GM19193 (cell line): Measurements from ENCODE around the gene COL12A1.

Experiments used
- POLR2A ChIP-seq: IDR thresholded peaks from 4 replicates; pipeline ENCODE4 v1.6.1; 2011; ENCODE audit not compliant: insufficient read depth, insufficient read length; ENCODE audit errors: extremely low read depth

The COL12A1 gene

DNA sequence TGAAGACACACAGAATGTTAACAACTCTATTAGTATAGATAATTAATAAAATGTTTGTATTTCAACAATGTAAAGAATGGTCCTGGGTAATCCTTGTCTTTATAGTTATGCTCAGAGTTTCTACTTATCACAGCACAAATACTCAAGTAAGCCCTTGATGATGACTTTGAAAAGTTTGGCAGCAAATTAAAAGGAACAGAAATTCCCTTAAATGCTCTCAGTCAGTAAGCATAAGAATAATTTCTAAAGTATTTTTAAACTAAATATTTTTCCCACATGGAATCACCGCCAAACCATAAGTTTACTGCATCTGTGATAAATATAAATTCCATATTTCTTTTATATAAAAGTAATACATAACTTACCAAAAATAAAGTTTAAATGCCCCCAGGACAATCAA lies 96.1 kb downstream of the COL12A1 start:
- TF ChIP-seq POLR2A = no peak

DNA sequence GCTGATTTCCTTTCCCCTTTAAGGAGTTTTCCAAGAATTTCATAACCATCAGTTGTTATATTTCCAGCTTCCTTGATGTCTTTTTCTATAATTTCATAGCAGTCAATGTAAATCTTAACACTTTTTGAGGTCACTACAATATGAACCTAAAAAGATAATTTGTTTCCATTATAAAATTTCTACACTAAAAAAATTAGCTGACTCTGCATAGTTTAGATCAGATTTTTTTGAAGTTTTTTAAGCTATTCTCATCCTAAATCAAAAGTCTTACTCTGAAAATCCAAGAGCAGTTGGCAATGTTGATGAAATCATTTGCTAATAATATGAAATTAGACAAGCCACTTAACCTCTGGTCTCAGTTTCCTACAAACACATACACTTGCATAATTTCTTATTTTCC lies 96.8 kb downstream of the COL12A1 start:
- no peak for TF ChIP-seq POLR2A

DNA sequence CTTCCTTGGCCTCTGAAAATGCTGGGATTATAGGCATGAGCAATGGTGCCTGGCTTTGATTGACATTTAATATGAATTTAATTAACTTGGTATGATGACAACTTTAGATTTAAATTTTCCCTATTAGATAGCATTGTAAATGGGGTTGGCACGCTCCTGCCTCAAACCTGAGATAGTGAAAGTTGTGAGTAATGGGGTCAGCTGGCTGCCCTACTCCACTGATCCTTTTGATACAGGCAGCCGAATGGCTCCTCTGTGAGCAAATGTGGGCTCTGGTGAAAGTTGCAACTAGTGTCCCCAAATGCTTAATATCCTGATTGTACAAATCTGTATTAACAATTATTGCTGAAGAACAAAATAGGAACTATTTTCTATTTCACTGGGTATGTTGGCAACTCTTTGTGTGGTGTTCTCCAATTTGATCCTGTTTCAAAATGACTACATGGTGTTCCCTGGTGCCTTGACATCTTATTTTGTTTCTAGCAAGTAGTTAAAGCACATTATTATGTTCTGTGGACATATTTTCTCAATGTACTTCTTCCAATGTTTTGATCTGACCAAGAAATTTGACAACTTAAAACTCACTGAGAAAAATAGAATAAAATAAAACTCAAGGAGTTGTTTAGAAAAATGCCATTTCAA lies 97.4 kb downstream of the COL12A1 start:
- TF ChIP-seq POLR2A = no peak

DNA sequence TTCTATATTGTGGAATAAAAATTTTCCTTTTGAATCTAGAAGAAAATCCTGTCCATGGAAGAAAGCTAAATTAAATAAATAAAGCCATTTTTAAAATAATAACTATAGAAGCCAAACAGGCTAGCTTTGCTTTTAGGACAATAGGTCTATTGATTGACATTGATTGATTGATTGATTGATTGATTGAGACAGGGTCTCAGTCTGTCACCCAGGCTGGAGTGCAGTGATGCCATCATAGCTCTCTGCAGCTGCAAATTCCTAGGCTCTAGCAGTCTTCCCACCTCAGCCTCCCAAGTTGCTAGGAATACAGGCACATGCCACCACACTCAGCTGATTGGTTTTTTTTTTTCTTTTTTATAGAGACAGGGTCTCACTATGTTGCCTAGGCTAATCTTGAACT lies 97.9 kb downstream of the COL12A1 start:
- TF ChIP-seq POLR2A = no peak

DNA sequence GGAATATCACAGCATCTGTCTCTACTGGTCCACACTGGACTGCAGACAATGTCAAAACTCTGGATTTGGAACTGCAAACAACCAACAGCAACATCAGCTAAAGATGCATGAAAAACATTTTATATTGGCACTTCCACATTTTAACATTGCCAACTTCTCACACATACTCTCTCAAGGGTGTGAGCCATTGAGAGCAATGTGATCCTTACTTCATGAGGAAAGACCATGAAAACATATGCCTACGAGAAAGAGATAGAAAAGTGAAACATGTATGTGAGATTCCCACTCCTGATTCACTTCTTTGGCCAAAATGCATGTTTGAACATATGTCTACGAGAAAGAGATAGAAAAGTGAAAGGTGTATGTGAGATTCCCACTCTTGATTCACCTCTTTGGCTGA lies 99.4 kb downstream of the COL12A1 start:
- no peak for TF ChIP-seq POLR2A

DNA sequence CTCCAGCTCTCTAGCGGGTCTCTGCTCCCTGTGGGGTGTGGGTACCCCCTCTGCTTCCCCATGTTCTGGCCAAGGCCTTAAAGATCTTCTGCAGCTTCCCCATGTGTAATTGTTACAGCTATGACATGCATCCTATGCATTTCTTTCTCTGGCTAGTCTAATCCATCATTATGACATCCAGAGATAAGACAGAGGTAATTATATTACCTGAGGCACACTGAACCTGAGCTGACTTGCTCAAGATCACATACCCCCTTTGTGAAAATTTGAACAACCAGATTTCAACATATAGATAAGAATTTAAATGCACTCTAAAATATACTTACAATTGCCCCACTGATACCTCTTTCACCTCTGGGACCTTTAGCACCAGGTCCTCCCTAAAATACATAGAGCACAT lies 102.4 kb downstream of the COL12A1 start:
- TF ChIP-seq POLR2A = no peak

DNA sequence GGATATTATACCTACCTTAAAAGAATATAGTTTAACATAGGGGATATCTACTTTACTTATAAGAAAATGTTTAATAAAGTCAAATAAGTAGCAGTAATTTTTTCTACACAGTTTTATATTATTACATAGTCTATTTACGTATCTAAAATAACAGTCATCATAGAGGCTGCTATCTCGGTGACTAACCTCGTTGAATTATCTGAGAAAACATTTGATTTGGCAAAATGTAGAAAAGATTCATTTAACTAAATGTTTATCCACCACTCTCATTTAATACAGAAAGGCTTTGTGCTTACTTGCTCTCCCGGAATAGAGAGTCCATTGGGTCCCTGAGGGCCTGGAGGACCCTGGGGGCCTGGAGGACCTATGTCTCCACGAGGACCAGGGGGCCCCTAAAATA lies 103.6 kb downstream of the COL12A1 start:
- TF ChIP-seq POLR2A = no peak

DNA sequence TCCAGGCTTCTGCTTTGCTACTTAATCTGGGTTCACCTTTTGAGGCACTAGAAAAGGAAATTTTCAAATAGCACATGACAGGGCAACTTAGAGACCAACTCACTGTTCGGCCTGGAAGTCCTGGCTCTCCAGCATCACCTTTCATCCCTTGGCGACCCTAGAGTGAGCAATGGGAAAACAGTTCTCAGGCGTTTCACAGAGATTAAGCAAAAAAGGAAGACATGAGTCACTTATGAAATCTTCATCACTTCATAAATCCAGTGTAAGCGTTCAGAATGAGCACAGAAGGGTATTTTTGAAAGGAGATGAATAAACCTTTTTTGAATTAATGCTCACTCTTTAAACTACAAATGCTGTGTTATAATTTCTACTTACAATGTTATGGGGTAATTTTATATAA lies 104.0 kb downstream of the COL12A1 start:
- no peak for TF ChIP-seq POLR2A

DNA sequence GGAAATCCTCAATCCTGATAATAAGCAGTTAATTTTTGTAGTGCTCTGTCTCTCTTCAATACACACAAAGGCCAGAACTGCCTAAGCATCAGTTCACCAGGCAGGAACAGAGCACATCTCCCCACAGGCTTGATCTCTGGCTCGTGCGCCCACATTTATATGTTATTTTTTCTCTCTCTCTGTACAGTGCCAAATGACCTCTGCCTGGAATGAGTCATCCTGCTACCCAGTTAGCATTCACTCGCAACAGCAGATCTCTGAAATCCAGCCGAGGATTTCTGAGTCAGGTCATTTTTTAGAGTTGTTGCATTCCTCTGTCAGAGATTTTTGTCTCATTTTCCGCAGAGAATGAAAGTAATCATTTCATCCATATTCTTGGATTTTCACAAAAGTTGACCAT lies 107.1 kb downstream of the COL12A1 start:
- TF ChIP-seq POLR2A = no peak

DNA sequence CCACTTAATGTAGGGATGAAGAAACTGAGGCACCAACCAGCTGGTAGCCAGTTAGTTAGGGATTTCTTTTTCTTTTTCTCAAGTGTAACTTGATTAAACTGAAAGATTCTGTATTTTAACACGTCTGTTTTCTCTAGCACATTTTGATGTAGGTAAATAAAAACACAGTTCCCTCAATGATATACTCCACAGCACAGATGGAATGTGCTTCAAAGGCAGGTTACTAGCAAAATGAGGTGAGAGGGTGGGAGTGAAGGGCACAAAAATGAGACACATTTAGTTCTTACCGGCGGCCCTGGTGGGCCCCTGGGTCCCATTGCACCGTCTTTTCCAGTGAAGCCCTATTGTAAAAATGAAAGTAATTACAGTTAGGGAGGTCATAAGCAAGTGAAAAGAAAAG lies 108.9 kb downstream of the COL12A1 start:
- no peak for TF ChIP-seq POLR2A

DNA sequence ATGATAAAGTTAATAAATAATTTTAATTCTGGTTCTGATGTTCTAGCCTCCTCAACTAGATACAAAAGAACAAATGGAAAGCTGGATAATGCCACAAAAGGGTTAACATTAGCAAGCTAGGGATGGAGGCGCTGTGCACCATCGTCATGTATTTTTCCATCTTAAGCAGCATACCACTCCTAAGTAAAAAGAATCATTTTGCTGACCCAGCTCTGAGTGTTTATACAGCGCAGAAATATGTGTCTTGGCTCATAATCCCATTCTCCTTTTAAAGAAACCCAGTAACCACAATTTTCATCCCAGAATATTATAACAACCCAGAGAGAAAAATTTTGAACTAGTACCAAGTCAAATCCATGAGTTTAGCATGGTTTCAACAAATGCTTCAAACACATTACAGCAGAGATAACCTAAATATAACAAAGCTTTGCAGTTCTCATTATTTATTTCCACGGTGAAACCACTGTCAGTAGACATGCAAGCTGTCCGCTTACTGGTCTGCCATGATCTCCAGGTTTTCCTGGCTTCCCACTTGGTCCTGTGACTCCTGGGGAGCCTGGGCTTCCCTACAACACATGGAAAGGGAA lies 111.1 kb downstream of the COL12A1 start:
- TF ChIP-seq POLR2A = no peak

DNA sequence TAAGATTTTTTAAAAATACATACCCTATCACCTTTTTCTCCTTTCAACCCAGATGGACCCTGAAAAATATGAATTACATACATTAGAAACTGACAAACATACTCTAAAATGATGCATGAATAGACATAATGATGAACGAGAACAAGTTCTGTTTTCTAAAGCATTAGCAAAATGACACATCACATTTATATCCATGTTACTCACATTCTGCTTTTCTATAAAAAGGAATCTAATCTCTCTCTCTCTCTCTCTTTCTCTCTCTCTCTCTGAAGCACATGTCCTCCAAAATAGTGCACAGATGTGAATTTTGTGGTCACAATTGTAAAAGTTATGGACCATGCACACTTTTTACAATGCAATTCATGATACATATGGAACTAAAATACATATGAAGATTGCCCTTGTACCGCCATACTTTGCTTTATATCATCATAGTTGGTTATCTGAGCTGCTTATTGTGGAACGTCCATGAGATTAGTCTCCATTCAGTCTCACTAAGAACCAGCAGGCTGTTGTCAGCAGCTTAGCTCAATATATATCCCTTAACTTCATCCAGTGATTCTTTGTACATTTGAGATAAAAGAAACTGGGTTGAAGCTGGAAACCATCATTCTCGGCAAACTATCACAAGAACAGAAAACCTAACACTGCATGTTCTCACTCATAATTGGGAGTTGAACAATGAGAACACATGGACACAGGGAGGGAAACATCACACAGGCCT lies 114.2 kb downstream of the COL12A1 start:
- no peak for TF ChIP-seq POLR2A

DNA sequence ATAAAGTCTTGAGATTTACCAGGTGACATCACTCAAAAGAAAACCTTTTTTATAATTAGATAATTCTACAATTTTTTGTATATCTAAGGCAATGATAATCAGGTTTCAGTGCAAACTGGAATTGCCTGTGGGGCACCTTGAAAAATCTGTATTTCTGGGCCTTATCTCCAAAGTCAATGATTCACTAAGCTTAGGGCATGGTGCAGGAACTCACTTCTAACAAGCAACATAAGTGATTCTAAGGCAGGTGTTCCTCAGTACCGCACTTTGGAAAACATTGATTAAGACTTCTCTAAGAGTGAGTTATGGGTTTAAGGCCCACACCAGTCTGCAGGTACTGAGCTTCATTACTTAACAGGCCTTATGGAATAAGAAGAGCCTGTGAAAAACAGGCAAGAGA lies 115.3 kb downstream of the COL12A1 start:
- no peak for TF ChIP-seq POLR2A

DNA sequence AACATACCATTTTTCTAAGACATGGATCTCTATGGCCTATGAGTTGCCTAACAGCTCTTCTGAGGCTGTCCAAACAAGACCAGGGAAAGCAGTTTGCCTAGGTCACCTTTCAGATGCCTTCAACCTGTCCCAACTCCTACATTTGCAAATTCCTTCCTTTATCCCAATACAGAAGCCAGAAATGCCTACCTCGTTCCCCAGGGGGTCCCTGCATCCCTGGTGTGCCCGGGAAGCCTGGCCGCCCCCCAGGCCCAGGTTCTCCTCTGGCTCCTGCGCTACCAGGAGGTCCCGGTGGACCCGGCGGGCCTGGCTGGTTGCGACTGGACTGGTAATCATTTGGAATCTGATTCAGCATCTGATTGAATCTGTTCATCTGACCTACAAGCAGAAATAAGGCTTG lies 115.9 kb downstream of the COL12A1 start:
- TF ChIP-seq POLR2A = no peak

DNA sequence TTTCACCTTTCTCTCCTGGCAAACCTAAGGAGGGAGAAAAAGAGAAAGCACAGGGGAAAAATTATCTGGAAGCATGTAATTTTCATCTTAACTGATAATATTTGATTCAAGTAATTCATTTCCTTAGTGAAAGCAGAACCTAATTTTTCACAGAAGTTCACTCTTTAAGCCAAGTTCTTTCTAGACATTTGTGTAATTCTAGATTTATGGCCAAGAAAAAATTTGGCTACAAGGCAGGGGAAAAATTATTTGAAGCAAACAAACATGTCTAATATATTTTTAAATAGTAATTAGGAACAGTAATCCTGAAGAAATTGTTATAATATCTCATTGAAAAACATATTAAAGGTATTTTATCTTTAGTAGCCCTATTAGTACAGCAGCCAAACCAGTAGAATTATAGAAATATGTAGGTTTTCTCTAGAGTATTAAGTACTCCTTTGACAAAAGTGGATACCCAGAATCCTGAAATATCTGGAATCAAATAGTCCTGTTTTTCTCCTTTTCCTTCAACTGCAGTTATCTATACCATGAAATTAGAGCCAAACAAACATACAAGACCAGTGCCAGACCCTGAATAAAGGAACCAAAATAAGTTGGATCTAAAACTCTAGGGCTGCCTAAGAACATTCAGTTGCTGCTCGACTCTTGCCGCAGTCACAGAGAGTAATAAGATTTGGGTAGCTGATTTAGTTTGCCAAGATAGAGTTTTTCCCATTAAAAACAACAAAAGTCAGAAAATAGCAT lies 116.5 kb downstream of the COL12A1 start:
- TF ChIP-seq POLR2A = no peak
